NCI-H1092 treated with DMSO at 0.1 percent for 48 hours (cell line): ENCODE results near the gene PRR15.

Experiments
- DNase-seq: peaks from one replicate; lab custom pipeline; 2025; lab: John Stamatoyannopoulos, UW

PRR15 gene

DNA sequence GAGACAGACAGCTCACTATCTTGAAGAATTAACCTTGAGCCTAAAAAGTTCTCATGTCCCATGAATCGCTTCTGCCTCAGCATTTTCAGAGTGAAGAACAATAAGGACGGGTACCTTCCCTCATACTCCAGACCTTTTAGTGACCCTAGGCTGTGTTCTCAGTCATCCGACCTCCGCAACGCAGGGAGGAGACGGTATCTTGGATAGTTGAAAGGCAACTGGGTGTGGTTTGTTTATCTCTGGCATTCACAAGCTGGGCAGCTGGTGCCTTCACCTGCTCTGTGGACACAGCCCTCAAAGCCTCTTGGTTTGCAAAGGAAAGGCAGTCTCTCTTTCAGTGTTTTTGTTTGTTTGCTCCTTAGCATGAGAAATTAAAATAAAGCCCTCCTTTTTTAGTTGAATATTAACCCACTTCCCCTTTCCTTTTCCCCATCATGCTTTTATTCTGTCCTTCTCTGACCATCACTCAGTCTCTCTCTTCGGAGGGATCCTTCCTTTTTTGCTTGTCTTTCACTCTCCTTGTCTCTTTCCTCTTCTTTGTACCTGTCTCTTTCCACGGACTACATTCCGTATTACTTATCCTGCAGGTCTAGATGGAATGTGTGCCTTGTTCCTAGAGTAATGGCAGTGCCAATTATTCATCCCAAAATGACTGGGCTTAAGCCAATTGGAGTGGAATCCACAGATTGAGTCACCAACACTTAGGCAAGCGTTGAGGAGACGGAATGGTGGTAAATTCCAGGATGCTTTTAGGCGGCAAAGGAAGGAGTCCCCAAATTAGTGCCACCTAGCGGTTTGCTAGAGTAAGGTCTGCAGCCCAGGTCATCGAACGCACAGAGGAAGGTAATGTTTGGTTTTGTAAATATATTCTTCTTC, 45.8 kb downstream of the PRR15 start:
- peak; percentile 57 for DNase-seq

DNA sequence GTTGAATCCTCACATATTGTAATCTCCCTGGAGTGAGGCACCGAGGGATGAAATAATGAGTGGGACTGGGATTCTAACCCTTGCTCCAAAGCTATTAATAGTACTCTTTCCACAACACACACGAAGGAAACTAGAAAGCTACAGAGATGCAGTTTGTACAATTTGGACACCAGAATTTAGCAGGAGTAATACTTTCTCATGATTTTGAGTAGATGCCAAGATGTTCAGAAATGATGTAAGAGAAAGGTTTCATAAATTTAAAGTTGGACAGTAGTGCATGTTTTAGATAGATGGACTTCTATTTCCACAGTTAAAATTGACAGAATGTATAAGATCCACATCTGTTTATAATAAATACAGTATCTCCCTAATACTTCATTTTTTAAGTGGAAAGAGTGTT, 46.5 kb downstream of the PRR15 start:
- DNase-seq, result no peak

DNA sequence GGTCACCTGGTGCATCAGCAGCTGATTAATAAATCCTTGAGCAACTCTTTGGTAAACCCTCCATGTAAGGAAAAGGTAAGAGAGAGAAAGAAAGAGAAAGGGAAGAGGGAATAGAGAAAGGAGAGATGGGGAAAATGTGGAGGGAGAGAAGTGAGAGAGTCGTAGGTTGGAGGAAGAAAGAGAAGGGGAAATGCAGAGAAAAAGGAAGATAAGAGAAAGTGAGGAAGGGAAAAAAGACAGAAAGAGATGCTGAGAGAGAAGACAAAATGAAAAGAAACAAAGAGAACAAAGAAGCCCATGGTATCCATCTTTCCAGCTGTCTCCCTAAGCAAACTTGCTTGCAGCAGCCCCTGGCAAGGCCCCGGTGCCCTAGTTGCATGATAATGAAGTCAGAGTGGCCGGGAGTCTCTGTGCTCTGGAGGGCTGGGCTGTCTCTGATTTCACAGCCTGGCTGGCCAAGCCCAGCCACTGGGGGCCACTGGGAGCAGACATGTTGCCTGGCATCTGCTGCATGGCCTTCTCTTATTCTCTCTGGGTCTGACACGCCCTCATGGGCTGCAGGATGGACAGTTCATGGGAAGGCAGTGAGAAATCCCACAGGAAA, 48.4 kb downstream of the PRR15 start:
- no peak for DNase-seq

DNA sequence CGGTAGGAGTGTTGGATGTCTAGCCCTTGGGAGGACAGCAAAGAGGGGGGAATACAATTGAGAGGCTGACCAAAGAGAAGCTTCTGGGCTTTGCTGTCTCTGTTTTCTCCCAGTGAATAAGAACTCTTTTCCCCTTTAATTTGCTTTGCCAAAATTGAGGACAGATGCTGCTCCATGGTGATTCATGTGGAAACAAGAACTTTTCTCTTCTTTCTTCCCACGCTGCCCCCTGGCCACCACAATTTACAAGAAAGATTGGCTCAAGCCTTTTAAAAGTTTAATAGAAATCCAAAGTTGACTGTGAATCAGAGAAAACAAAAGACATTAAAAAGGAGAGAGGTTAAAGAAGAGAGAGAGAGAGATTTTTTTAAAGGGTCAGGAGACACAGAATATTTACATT, 49.0 kb downstream of the PRR15 start:
- no peak for DNase-seq

DNA sequence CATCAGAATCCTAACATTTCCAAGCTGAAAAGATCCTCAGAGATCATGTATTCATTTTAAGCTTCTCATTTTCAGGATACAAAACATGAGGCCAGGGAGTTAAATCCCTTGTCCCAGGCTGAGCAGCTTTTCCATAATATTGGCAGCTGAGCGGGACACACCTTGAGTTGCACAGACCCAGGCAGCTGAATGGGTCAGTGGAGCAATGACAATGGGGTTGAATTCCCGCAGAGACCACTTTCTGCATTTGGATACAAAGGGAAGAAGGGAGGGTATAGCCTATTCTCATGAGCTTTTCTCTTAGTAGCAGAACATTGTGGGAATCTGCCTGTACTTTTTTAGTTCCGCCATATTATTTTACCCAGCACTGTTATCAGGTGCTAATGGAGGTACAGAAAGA, 49.5 kb downstream of the PRR15 start:
- no peak for DNase-seq

DNA sequence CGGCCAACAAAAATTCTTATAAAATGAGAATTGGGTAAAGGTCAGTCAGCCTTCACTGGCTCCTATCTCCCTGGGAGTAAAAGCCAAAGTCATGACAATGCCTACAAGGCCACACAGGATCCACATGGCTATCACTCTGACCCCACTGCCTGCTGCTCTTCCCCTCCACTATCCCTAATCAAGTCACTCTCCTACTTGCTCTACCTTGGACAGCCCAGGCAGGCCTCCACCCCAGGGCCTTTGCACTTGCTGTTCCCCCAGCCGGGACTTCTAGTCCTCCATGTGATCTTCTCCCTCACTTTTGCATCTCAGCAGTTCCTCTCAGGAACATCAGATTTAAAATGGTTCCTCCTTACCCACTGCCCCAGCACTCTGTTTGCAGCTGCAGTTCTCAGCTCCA, 50.6 kb downstream of the PRR15 start:
- no peak for DNase-seq
